Stimulated activated CD4-positive, alpha-beta T cell treated with anti-CD3 and anti-CD28 coated beads, Interleukin-15, amount 100 ng/mL, for 24 hours (primary cell): ENCODE measurements around the gene CCDC146.
A peak's percentile ranks its signal among the peaks of the same experiment; 100 is the strongest.
"Not testable (repeated sequence)": the region's sequence is repeated elsewhere in the genome, so short reads cannot be mapped to it uniquely, and the experiment has no call there.

Experiments
- DNase-seq: peaks from one replicate; pipeline ENCODE4 v3.0.0-alpha.2; 2020

CCDC146 gene

GRCh38 chr7:77121860-77122681 is at the start of gene CCDC146:
TSS of gene CCDC146 (plus strand) at chr7:77122615. CDS start at chr7:77167669, 45,054 bp downstream.
- peak; percentile 95 for DNase-seq

- DNase-seq, result not testable (repeated sequence)
Observed at GRCh38 chr7:77074786-77075396, 47.5 kb upstream of the CCDC146 start.

GRCh38 chr7:77077060-77077459 is 45.4 kb upstream of the CCDC146 start:
- not testable (repeated sequence) for DNase-seq

GRCh38 chr7:77079112-77079511 is 43.3 kb upstream of the CCDC146 start:
- not testable (repeated sequence) for DNase-seq

GRCh38 chr7:77079624-77080023 is 42.8 kb upstream of the CCDC146 start:
- not testable (repeated sequence) for DNase-seq

- not testable (repeated sequence) for DNase-seq
Observed at GRCh38 chr7:77080236-77080635, 42.2 kb upstream of the CCDC146 start.

GRCh38 chr7:77082192-77082591 is 40.2 kb upstream of the CCDC146 start:
- not testable (repeated sequence) for DNase-seq

- not testable (repeated sequence) for DNase-seq
Observed at GRCh38 chr7:77092301-77092700, 30.1 kb upstream of the CCDC146 start.

- not testable (repeated sequence) for DNase-seq
Observed at GRCh38 chr7:77100501-77100900, 21.9 kb upstream of the CCDC146 start.

- DNase-seq, result not testable (repeated sequence)
Observed at GRCh38 chr7:77101187-77101586, 21.2 kb upstream of the CCDC146 start.

- not testable (repeated sequence) for DNase-seq
Observed at GRCh38 chr7:77102671-77103070, 19.7 kb upstream of the CCDC146 start.

- not testable (repeated sequence) for DNase-seq
Observed at GRCh38 chr7:77105904-77106303, 16.5 kb upstream of the CCDC146 start.

GRCh38 chr7:77107659-77108058 is 14.8 kb upstream of the CCDC146 start:
- not testable (repeated sequence) for DNase-seq

GRCh38 chr7:77108362-77108761 is 14.1 kb upstream of the CCDC146 start:
- DNase-seq, result not testable (repeated sequence)

GRCh38 chr7:77112719-77113306 is 9.6 kb upstream of the CCDC146 start:
- not testable (repeated sequence) for DNase-seq

GRCh38 chr7:77125486-77125885 is 3.1 kb downstream of the CCDC146 start:
- DNase-seq, result not testable (repeated sequence)

GRCh38 chr7:77127009-77127408 is 4.6 kb downstream of the CCDC146 start:
- DNase-seq, result not testable (repeated sequence)

- DNase-seq, result not testable (repeated sequence)
Observed at GRCh38 chr7:77128582-77129410, 6.4 kb downstream of the CCDC146 start.

GRCh38 chr7:77131781-77132180 is 9.4 kb downstream of the CCDC146 start:
- DNase-seq, result not testable (repeated sequence)

GRCh38 chr7:77138668-77139067 is 16.3 kb downstream of the CCDC146 start:
- DNase-seq, result not testable (repeated sequence)

GRCh38 chr7:77140291-77140690 is 17.9 kb downstream of the CCDC146 start:
- DNase-seq, result not testable (repeated sequence)

GRCh38 chr7:77152232-77152631 is 29.8 kb downstream of the CCDC146 start:
- DNase-seq, result not testable (repeated sequence)
